Heart left ventricle (tissue), 13 donors: ENCODE results near the gene C11orf21.

Source experiments
- CTCF ChIP-seq, 12 donors: fragments of 200-600 bp; sonication (generic) in 4 of 12; IDR thresholded peaks; one replicate each; pipeline versions ENCODE4 v1.5.0 to v1.8.0; 2018 to 2022; ENCODE audit warnings: antibody characterized with exemption in 12 of 12, mild to moderate bottlenecking in 5 of 12
- POLR2A ChIP-seq, 2 donors: fragments of 450-650 bp; IDR thresholded peaks; one replicate each; pipeline ENCODE4 v1.6.1; 2017; ENCODE audit warnings: antibody characterized with exemption in 2 of 2, mild to moderate bottlenecking in 2 of 2, moderate library complexity in 2 of 2
- donor health status: ischemic (EF 13 %, LVEDD 7.1; RV severe dilation, severe dysfunction).
- donor health status: DM: no; HTN: yes; CAD: no.
- donor health status: DM: no; HTN: no; CAD: no.
- donor health status: ischemic (EF 25% LVEDD 6.9; RV normal size, moderate dysfunction).
- donor health status: ischemic (EF 25% LVEDD 5.7; RV mildly dilated, moderate dysfunction).
- donor health status: ischemic (EF 35%, LVEDD 5.7; RV mildly dilated, moderate dysfunction).
- donor health status: nonischemic (EF 11% LVEDD 7.7; RV severe dilation, severe dysfunction).
- donor health status: DM: yes; HTN: yes; CAD: no.
- donor health status: PGD.
- donor health status: ischemic (EF 29% LVEDD 5.4; RV normal size, mild dysfunction).
- donor health status: nonischemic (EF 23%, LVEDD 6.1; RV moderate dilation, normal function).

DNA sequence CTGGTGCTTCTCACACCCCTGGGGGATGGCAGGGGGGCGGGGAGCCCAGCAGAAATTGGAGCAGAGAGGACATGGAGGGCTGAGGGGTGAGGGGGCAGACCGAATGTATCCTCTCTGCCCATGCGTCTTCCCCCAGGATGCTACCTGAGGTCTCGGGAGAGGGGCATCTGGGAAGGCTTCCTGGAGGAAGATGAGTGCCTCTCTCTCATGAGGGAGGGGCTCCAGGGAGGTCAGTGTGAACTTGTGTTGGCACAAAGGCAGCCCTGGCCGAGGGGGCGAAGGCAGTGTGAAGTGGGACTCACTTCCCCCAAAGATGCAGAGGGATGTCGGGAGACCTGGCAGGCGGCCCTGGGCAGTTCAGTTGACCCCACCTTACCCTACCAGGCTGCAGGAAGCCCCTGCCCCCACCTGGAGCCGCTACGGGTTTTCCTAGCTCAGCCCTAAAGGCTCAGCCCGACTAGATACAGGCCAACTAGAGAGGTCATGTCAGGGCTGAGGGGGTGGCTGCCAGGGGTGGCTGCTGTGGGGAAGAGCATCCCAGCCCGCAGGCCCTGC lies 41.7 kb downstream of the C11orf21 start:
- no peak for TF ChIP-seq POLR2A (IDR thresholded peaks at IDR 0.05)
- TF ChIP-seq CTCF (IDR thresholded peaks at IDR 0.05): no peak
